ENCODE data around the gene SERPINB3. TPM values are rescaled to one million over a fixed set of nuclear protein-coding genes. Genes with fewer than 3 reads are reported as not detected.

Gene SERPINB3
- polyA plus RNA-seq, 1 donor (not counting 4 experiments of a cell fraction or from before 2014, with no cell fraction given), result 12.7 TPM

GRCh38 chr18:63681449-63682340 lies 20.0 kb upstream of the SERPINB3 start:
- Histone ChIP-seq H3K9me1 (ENCODE audit: control insufficient read depth, extremely low read depth, insufficient read depth, low read length) (no peaks in the 10 kb centered on the region), H3K36me3 (ENCODE audit: control insufficient read depth in 2 of 2, extremely low read depth in 1 of 2, insufficient read depth in 2 of 2, low read length in 2 of 2) (no peaks in the 10 kb centered on the region), H3K27me3 (ENCODE audit: control insufficient read depth, extremely low read depth, insufficient read depth, low read length) (no peaks in the 10 kb centered on the region), H3K27ac (ENCODE audit: control insufficient read depth, insufficient read depth, low read length) (no peak overlapping the region), H3K9ac (ENCODE audit: control insufficient read depth, extremely low read depth, insufficient read depth, low read length) (no peak overlapping the region), H3K79me2 (ENCODE audit: control insufficient read depth, insufficient read depth, low read length) (no peaks in the 10 kb centered on the region), H3K4me2 (ENCODE audit: control insufficient read depth, extremely low read depth, insufficient read depth, low read depth, low read length) (no peak overlapping the region), H3K4me3 (ENCODE audit: control insufficient read depth in 2 of 3, extremely low read depth in 1 of 3, insufficient read depth in 2 of 3, low read depth in 1 of 3, low read length in 3 of 3) (no peak overlapping the region), H4K20me1 (ENCODE audit: control insufficient read depth, extremely low read depth, insufficient read depth, low read length) (no peaks in the 10 kb centered on the region), H3K4me1 (ENCODE audit: control insufficient read depth, extremely low read depth, insufficient read depth, low read length) (peaks cover 21% of the 10 kb centered on the region), H2AFZ (ENCODE audit: control insufficient read depth, low read length) (no peak overlapping the region), H3K9me3 (ENCODE audit: control insufficient read depth, low read depth, low read length) (no peaks in the 10 kb centered on the region)
- DNase-seq (ENCODE audit: low read depth, low spot score) (no peak), FAIRE-seq (peak; percentile 41)
- no peak for TF ChIP-seq EZH2 (IDR thresholded peaks at IDR 0.05; ENCODE audit: low read length)
- TF ChIP-seq CTCF (optimal IDR thresholded peaks at IDR 0.05 in 1 of 3, IDR thresholded peaks at IDR 0.05 in 1 of 3, conservative IDR thresholded peaks at IDR 0.05 in 1 of 3; ENCODE audit: extremely low read depth in 1 of 3, insufficient read depth in 2 of 3, low read length in 3 of 3), result no peak
- dilution Hi-C loops (cut with MboI; ENCODE audit: extremely low pct_ligation_motif_present, low sequenced_read_pairs), result no loop called here

GRCh38 chr18:63679820-63680606 lies 18.3 kb upstream of the SERPINB3 start:
- Histone ChIP-seq H2AFZ (ENCODE audit: control insufficient read depth, low read length) (no peak overlapping the region), H3K27ac (ENCODE audit: control insufficient read depth, insufficient read depth, low read length) (no peak overlapping the region), H3K9me3 (ENCODE audit: control insufficient read depth, low read depth, low read length) (no peaks in the 10 kb centered on the region), H3K4me3 (ENCODE audit: control insufficient read depth in 2 of 3, extremely low read depth in 1 of 3, insufficient read depth in 2 of 3, low read depth in 1 of 3, low read length in 3 of 3) (no peak overlapping the region), H3K9me1 (ENCODE audit: control insufficient read depth, extremely low read depth, insufficient read depth, low read length) (no peaks in the 10 kb centered on the region), H4K20me1 (ENCODE audit: control insufficient read depth, extremely low read depth, insufficient read depth, low read length) (no peaks in the 10 kb centered on the region), H3K27me3 (ENCODE audit: control insufficient read depth, extremely low read depth, insufficient read depth, low read length) (no peaks in the 10 kb centered on the region), H3K4me2 (ENCODE audit: control insufficient read depth, extremely low read depth, insufficient read depth, low read depth, low read length) (no peak overlapping the region), H3K4me1 (ENCODE audit: control insufficient read depth, extremely low read depth, insufficient read depth, low read length) (peaks cover 21% of the 10 kb centered on the region), H3K9ac (ENCODE audit: control insufficient read depth, extremely low read depth, insufficient read depth, low read length) (no peak overlapping the region), H3K79me2 (ENCODE audit: control insufficient read depth, insufficient read depth, low read length) (no peaks in the 10 kb centered on the region), H3K36me3 (ENCODE audit: control insufficient read depth in 2 of 2, extremely low read depth in 1 of 2, insufficient read depth in 2 of 2, low read length in 2 of 2) (no peaks in the 10 kb centered on the region)
- TF ChIP-seq EZH2 (IDR thresholded peaks at IDR 0.05; ENCODE audit: low read length), result no peak
- peak in 1 of 3 experiments; percentile 17 for TF ChIP-seq CTCF (optimal IDR thresholded peaks at IDR 0.05 in 1 of 3, IDR thresholded peaks at IDR 0.05 in 1 of 3, conservative IDR thresholded peaks at IDR 0.05 in 1 of 3; ENCODE audit: extremely low read depth in 1 of 3, insufficient read depth in 2 of 3, low read length in 3 of 3)
- dilution Hi-C loops (cut with MboI; ENCODE audit: extremely low pct_ligation_motif_present, low sequenced_read_pairs), result no loop called here
- DNase-seq (ENCODE audit: low read depth, low spot score), result no peak
- FAIRE-seq, result peak; percentile 26

Measured in keratinocyte (primary cell).